GM12892 (cell line): ENCODE results near the gene OR10S1.

Experiments used
- POLR2A ChIP-seq: IDR thresholded peaks from 2 replicates; pipeline ENCODE4 v1.6.1; 2011; ENCODE audit warnings: low read depth, low read length, control low read depth
- POLR2AphosphoS5 ChIP-seq: IDR thresholded peaks from 2 replicates; pipeline ENCODE4 v1.6.1; 2011; ENCODE audit warnings: low read depth, low read length, control low read depth
- TAF1 ChIP-seq: IDR thresholded peaks from 2 replicates; pipeline ENCODE4 v1.6.1; 2011; ENCODE audit warnings: low read depth, mild to moderate bottlenecking, control low read depth, low read length, borderline replicate concordance

DNA sequence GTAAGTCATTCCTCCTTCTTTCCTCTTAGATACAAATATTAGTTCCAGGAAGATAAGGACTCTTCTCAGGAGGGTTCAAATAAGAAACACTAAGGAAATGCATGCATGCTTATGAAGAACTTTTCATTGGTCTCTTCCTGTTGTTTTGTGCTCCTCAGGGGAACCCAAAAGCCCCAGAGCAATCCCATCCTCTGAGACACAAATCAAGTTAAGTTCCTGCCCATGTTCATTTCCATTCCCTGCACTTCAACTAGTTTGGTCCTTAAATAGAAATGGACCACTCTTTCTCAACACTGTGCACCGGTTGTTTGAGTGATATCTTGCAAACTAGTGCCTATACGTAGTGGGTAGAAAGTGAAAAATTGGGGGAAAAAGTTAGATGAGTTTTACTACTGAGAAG lies 35.1 kb upstream of the OR10S1 start, which contains the start of gene OR10G4:
- TF ChIP-seq POLR2A (no peak), TAF1 (no peak), POLR2AphosphoS5 (no peak)
